ENCODE measurements around the gene PIKFYVE. TPM values are rescaled to one million over a fixed set of nuclear protein-coding genes. Genes with fewer than 3 reads are reported as not detected.
"Not testable (repeated sequence)": the region's sequence is repeated elsewhere in the genome, so short reads cannot be mapped to it uniquely, and the experiment has no call there.

The PIKFYVE gene
- total RNA-seq, 4 donors from 2014 or later, result 35.3 to 48.0 (median 39.9) TPM

DNA sequence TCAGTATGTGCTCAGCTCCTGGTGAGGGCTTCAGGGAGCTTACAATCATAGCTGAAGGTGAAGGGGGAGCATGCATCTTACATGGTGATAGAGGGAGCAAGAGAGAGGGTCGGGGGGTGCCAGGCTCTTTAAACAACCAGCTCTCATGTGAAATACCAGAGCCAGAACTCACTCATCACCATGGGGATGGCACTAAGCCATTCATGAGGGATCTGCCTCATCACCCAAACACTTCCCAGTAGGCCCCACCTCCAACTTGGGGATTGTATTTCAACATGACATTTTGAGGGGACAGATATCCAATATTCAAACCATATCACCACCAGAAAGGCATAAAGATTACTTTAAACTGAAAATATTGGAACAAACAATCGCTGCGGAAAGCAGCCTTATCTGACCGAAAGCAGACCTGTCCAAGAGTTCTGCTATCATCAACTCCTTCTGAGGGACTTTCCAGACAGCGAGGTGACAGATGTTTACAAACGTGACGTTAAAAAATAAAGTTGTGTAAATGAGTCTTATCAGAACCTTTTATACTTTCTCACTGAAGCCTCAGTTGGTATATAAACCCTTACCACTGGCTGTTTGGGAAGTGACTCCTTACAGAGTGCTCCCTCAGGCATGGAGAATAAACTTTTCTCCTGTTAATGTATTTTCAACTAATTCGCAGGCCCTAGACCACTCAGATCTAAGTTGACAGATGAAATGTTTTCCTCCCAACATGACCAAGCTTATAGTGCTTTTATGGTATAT is 105.0 kb downstream of the PIKFYVE start:
- Histone ChIP-seq H3K36me3 (no peaks in the 10 kb centered on the region), H3K27ac (no peak overlapping the region), H3K27me3 (no peaks in the 10 kb centered on the region), H3K4me1 (no peaks in the 10 kb centered on the region), H3K4me3 (no peak overlapping the region), H3K9me3 (no peaks in the 10 kb centered on the region)
- no peak for DNase-seq (ENCODE audit: low spot score in 2 of 2)
- 86 to 93% methylated on average over 8 of the region's 8 CpGs for WGBS, 2 donors
- TF ChIP-seq, protein P1, sequence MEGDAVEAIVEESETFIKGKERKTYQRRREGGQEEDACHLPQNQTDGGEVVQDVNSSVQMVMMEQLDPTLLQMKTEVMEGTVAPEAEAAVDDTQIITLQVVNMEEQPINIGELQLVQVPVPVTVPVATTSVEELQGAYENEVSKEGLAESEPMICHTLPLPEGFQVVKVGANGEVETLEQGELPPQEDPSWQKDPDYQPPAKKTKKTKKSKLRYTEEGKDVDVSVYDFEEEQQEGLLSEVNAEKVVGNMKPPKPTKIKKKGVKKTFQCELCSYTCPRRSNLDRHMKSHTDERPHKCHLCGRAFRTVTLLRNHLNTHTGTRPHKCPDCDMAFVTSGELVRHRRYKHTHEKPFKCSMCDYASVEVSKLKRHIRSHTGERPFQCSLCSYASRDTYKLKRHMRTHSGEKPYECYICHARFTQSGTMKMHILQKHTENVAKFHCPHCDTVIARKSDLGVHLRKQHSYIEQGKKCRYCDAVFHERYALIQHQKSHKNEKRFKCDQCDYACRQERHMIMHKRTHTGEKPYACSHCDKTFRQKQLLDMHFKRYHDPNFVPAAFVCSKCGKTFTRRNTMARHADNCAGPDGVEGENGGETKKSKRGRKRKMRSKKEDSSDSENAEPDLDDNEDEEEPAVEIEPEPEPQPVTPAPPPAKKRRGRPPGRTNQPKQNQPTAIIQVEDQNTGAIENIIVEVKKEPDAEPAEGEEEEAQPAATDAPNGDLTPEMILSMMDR (IDR thresholded peaks at IDR 0.05), result no peak
- TF ChIP-seq POLR2A (IDR thresholded peaks at IDR 0.05) (no peak), EP300 (IDR thresholded peaks at IDR 0.05) (no peak)

DNA sequence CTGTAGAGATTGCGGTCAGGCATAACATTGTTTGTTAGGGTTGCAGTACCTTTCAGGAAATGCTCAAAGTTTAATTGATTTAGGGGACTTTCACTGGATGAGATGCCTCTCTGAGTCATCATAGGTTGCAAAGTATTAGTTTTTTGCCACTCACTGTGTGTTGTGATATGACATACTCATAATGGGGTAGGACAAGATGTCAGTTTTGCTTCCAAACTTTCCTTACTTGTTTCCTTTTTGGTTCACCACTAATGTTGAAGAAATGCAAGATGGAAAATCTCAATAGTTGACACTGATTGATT is 105.5 kb downstream of the PIKFYVE start:
- no peaks in the 10 kb centered on the region for H3K36me3 ChIP-seq
- no peak for DNase-seq (ENCODE audit: low spot score in 2 of 2)
- H3K9me3 ChIP-seq, result no peaks in the 10 kb centered on the region
- TF ChIP-seq, protein P1 (IDR thresholded peaks at IDR 0.05), result no peak
- TF ChIP-seq POLR2A (IDR thresholded peaks at IDR 0.05) (no peak), EP300 (IDR thresholded peaks at IDR 0.05) (no peak)
- no peak overlapping the region for H3K27ac ChIP-seq
- no peak overlapping the region for H3K4me3 ChIP-seq
- H3K4me1 ChIP-seq, result no peaks in the 10 kb centered on the region
- H3K27me3 ChIP-seq, result no peaks in the 10 kb centered on the region
- 43 to 90% methylated on average over 1 of the region's 1 CpG for WGBS, 2 donors

DNA sequence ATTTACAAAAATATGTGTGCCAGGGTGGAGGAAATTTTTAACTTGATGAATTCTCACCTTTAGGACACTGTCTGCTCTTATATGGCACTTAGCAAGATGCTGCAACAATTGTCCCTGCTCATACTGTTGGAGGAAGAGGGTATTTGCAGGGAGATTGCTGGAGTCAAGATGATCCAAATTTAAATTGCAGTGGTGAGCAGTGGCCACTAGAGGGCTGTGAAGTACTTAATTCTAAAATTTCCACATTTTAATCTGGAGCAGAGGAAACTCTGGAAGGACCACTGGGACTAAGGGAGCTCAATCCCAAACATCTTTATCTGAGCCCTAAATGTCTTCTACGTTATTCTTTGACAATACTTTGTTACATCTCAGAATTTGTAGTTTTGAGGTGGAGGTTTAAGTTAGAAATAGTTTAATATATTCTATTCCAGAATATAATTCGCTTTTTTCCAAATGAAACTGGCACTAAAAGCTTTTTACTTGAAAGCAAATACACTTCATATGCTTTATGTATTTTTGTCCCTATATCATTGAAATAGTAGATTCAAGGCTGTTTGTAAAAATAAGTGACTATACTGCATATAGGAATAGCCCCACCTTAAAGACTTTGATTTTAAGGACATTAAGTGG is 107.5 kb downstream of the PIKFYVE start:
- Histone ChIP-seq H3K36me3 (no peaks in the 10 kb centered on the region), H3K27ac (no peak overlapping the region), H3K9me3 (no peaks in the 10 kb centered on the region), H3K27me3 (no peaks in the 10 kb centered on the region), H3K4me1 (no peaks in the 10 kb centered on the region), H3K4me3 (no peak overlapping the region)
- WGBS, 2 donors, result 48 to 50% methylated on average over 2 of the region's 2 CpGs
- DNase-seq (ENCODE audit: low spot score in 2 of 2), result peak in 1 of 2 donors; percentile 41
- TF ChIP-seq, protein P1 (IDR thresholded peaks at IDR 0.05), result peak; percentile 63 to 84 (median 77)
- no peak for TF ChIP-seq POLR2A (IDR thresholded peaks at IDR 0.05)

DNA sequence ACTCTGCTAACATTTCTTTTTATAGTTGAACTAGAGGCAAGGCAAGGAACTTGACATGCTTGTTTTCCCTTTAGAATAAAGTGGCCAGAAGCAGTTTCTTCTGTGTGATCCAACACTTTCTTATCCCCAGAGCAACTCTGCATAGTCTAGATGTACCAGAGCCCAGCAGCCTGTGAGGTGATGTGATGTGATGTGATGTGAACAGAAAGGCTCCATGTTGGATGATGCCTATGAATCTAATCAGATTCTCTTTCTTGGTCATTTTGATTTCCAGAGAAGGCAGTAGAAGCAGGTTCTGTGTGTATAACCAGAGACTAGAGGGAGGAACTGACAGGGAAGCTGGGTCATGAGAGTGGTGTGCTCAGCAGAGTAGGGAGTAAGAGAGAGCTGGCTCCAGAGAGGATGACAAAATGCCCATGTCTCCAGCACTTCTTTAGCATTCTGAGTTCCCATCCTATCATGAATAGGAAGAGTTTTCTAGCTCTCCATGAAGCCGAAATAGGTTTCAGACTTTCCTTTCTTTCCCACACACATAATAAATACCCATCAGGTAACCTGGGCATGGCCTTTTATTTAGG is 109.5 kb downstream of the PIKFYVE start:
- Histone ChIP-seq H3K27me3 (no peaks in the 10 kb centered on the region), H3K4me1 (no peaks in the 10 kb centered on the region), H3K4me3 (no peak overlapping the region), H3K36me3 (no peaks in the 10 kb centered on the region), H3K27ac (no peak overlapping the region), H3K9me3 (no peaks in the 10 kb centered on the region)
- TF ChIP-seq, protein P1 (IDR thresholded peaks at IDR 0.05), result no peak
- TF ChIP-seq EP300 (IDR thresholded peaks at IDR 0.05), result no peak
- no peak for DNase-seq (ENCODE audit: low spot score in 2 of 2)
- WGBS, 2 donors, result 65 to 96% methylated on average over 1 of the region's 1 CpG

DNA sequence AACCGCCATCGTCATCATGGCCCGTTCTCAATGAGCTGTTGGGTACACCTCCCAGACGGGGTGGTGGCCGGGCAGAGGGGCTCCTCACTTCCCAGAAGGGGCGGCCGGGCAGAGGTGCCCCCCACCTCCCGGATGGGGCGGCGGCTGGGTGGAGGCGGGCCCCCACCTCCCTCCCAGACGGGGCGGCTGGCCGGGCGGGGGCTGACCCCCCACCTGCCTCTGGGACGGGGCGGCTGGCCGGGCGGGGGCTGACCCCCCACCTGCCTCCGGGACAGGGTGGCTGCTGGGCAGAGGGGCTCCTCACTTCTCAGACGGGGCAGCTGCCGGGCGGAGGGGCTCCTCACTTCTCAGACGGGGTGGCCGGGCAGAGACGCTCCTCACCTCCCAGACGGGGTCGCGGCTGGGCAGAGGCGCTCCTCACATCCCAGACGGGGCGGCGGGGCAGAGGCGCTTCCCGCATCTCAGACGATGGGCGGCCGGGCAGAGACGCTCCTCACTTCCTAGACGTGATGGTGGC is 111.3 kb downstream of the PIKFYVE start:
- not testable (repeated sequence) for H3K27me3 ChIP-seq; DNase-seq (ENCODE audit: low spot score in 2 of 2); H3K27ac ChIP-seq; H3K9me3 ChIP-seq; H3K36me3 ChIP-seq; H3K4me1 ChIP-seq; H3K4me3 ChIP-seq
- WGBS, 2 donors, result 91 to 92% methylated on average over 7 to 18 of the region's 40 CpGs

Measured in tibial nerve (tissue), 4 donors.